HG02588 (cell line): ENCODE measurements around the gene SLC30A3.
"Not testable (repeated sequence)": the region's sequence is repeated elsewhere in the genome, so short reads cannot be mapped to it uniquely, and the experiment has no call there.

ENCODE experiments used
- ATAC-seq: cut with Tn5 transposase; IDR thresholded peaks from one replicate; pipeline ENCODE4 v1.9.1; 2021; ENCODE audit warnings: mild to moderate bottlenecking, moderate library complexity; ENCODE audit not compliant: unreplicated experiment

SLC30A3 gene

DNA sequence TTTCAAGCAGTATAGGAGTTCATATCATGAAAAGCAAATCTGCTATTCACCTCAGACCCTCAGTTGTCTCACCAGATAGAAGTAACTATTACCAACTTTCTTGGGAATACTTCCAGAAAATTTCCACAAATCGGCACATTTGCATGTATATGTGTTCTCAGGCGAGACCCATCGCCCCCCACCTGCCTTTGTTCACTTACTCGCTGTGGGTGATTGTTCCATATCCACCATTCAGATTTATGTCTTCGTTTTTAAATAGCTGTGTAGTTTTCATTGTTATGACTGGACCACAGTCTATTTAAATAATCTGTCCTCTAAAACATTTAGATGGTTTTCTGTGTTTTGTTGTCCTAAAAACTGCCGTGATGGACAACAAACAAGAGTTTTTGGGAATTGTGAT lies 22.6 kb upstream of the SLC30A3 start:
- no peak for ATAC-seq

DNA sequence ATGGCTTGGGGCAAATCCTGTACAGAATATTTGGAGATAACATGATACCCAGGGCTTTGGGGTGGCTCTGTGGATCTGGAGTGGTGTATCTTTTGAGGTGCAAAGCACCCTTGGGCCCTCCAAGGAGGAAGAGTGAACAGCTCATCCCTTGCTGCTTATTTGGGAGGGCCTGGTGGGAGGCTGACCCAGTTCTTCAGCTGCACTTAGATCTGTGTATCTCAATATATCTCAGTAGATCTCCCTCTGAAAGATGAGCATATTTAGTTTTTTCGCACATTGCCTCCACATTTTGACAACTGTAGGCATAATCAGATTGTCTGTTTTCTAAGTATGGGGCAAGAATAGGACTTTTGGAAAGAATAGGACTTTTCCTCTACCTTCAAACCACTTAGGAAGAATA lies 22.1 kb upstream of the SLC30A3 start:
- no peak for ATAC-seq

DNA sequence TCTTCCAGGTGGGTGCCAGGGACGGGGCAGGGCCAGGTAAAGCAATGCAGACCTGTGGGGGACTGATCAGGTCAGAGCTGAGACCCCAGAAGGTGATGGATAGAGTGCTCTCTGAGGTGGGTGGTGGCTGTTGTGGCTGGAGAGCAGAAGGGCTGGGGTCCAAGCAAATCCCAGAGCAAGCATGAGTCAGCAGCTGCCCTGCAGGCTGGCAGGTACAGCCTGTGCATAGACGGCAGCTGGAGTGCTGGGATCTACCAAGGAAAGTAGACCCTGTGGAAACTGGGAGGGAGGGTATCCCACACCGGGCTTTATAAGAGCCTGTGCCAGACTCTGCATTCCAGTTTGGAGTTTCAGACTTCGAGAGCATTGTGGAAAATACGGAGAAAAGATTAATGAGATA lies 20.0 kb upstream of the SLC30A3 start:
- ATAC-seq: no peak

DNA sequence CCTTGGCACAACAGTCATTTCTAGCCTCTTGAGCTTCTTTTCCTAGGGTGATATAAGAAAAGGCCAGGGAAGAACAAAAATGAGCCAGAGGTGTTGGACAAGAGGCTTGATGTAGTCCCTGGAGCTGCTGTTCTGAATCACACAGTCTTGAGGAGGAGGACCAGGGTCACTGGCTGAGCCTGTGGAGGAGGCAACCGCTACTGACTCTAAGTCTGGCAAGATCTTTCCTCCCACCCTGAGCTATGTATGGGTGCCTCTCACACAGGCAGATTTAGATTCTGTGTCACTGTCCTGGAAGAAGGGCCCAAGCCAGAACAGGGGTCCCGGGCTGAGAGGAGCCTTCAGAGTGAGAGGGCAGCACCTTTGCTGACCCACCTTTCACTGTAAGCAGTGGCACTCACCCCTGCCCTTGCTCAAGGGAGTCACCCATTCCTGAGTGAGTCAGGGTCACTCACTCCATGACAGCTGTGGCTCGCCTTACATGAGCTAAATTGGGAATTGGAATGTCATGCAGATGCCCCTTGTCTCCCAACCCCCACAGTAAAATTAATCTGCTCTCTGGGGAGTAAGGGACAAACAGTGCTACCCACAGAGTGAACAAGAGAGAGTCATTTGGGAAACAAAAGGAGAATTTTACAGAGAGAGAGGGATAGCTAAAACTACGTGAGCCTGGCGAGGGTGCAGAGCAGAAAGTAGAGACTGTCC lies 19.2 kb upstream of the SLC30A3 start, which contains the start of gene TRIM54:
TRIM54 (plus strand) TSS at position 575 of the 705 bp plus-strand sequence. CDS start 303 bp downstream, outside the sequence.
- no peak for ATAC-seq

DNA sequence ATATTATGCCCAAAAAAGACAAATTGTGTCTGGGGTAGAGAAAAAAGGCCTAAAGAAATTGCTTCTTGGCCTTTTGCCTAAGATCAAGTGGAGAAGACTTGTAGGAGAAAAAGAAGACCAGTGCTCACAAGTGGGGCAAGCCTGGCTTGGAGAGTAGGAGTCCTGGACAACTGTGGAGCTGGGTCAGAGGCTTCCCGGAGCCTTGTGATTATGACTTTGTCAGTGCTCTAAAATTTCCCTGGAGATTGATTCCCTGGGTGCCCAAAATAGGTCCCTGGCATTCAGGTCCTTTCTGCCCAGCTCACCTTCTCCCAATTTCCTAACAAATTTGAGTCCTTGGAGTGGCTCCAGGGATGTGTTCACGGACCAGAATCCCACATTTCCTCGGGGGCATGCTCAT lies 18.6 kb upstream of the SLC30A3 start:
- ATAC-seq: no peak

DNA sequence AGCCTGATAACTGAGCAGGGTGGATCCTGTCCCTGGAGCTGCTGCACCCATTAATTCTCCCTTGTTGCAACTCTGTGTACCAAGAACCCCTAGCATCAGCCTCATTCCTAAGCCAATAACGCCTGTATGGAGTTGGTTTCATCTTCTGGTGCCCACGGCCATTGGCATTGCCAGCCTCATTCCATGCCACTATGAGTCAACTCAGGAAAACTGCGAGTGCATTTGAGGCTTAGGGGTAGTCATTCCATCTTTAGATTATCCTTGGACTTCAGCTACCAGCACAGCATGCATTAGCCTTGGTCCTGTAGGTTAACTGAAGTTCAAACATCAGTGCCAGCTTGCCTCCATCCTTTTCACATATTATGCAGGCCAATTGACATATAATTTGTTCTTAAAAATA lies 18.0 kb upstream of the SLC30A3 start:
- ATAC-seq: no peak

DNA sequence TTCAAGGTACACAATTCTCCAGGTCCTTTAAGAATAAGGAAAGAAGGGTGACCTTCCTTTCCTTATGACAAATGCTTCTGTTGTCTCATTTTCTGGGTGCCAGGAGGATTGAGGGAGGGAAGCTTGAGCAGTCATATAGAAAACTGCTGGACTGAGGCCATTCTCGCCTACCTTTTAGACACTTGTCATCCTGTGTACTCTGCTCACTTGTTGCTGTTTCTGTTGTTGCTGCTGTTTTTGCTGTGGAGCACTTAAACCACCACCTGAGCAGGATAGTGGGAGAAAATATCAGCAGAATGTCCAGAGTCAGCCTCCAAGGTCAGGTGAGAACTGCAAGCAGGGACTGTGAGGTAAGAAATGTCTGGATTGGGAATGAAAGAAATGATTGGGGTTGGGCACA lies 15.2 kb upstream of the SLC30A3 start:
- ATAC-seq: no peak

DNA sequence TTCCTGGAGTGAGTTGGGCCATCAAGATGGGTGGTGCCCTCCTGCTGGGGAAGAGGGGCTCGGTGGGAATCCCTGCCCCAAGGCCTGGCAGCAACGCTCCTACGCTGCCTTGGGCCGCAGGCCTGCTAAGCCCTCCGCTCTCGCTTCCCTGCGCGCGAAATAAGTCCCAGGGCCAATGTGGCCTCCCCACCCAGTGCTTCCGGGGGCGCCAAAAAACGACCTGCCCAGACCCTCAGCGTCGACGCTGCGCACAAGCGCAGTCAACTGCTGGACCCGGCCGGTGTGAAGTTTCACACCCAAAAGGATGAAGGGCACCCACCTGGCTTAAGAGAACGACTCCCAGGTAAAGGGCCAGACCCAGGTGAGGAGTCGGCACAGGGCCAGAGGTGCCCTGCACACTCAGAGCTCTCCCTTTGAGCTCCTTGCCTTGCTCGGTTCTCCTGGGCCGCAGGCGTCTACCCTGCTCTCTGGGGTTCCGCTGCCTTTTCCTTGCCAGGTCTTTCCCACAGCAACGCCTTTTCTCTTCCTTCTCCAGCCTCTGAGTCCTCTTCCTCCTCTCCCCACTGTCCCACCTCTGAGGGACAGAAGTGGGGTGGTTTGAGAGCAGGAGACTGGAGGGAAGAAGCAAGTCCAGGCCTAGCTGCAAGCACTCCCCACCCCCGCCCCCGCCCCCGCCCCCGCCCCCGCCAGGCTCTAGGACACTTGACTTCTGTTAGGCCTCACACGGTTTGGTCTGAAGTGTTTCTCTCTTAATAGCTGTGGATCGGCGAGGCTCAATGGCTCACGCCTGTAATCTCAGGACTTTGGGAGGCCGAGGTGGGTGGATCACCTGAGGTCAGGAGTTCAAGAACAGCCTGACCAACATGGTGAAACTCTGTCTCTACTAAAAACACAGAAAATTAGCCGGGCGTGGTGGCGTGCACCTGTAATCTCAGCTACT lies 12.6 kb upstream of the SLC30A3 start, which contains the start of gene DNAJC5G:
DNAJC5G (plus strand) TSS at position 223 of the 940 bp plus-strand sequence. CDS start 1,296 bp downstream, outside the sequence.
- no peak for ATAC-seq

DNA sequence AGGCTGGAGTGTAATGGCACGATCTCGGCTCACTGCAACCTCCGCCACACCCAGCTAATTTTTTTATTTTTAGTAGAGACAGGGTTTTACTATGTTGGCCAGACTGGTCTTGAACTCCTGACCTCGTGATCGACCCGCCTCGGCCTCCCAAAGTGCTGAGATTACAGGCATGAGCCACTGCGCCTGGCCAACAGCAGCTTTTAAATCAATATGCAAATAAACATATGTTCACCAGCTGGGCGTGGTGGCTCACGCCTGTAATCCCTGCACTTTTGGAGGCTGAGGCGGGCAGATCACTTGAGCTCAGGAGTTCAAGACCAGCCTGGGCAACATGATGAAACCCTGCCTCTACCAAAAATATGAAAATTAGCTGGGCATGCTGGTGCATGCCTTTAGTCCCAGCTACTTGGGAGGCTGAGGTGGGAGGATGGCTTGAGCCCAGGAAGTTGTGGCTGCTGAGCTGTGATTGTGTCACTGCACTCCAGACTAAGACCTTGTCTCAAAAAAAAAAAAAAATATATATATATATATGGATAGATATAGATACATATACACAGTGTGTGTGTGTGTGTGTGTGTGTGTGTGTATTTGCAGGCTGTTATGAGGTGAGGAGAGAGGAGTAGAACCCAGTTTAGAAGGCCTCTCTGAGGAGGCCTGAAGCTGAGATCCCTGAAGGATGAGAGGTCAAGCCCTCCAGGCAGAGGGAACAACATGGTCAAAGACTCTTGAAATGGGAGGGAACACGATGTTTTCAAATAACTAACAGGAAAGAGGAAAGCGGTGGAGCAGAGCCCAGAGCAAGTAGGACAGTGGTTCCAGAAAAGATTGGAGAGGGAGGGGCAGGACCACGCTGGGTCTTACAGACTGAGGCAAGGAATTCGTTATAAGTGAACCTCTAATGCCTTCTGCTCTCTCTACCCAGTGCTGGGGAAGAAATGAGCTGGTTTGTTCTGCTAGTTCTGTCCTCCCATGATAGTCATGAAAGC lies 10.0 kb upstream of the SLC30A3 start:
- not testable (repeated sequence) for ATAC-seq

DNA sequence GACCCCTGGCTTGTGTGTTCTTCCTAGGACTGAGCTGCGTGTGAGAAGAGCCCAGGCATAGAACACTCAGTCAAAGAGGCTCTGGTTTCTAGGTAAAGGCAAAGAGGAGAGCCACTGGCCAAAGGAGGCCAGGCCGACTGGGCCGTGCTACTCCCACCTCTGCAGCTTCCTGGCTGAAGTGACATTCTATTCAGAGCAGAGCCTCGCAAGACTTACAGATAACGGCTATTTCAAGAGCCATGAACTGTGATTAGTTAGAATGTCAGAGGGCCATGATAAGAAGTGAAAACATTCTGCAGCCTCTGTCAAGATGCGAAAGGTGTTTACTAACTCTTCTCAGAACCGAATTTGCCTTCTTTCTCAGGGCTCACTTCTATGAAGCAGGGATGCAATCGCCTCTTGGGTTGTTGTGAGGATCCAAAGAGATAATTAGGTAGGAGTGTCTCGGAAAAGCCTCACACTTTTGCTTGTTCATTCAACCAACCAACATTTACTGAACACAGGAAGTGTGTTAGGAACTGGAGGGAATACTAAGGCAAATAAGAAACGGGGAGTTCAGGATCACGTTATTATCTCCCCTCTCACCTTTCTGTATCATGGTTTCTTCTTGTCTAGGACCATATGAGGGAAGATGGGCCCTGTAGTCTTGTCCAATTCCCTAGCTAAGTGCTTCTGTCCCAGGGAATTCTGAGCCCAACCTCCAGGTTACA lies 8.9 kb upstream of the SLC30A3 start:
- ATAC-seq: no peak

DNA sequence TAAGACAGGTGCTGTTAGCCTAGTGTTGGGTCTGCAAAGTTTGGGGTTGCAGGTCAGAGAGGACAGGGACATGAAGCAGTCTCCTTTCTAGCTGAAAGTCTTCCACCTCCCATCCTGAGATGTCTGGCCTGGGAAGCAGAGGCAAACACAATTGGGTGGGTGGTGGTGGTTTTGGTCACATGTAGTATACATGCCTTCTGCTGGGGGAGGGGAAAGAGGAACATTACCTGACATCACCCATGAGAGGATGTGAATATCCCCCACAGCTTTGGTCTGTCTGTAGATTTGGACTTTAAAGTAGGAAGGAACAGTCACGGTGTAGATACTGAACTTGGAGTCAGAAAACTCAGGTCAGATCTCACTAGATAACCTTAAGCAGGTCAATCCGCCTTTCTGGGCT lies 7.8 kb upstream of the SLC30A3 start:
- no peak for ATAC-seq

DNA sequence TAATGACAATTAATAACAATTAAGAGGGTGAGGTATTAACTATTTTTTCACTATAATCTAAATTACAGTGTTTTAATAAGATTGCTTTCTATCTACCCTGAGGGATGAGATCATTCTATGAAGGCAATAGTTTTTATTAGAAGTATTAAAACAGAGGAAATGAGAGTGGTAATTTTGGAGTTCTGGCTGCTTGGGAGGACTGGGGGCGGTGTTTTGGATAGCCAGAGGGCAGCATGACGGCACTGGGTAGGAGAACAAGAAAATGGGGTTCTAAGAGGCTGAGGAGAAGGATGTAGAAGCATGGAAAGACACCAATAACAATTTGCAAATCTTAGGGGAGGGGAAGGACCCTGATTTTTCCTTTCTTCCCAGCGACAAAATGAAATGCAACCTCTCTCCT lies 7.3 kb upstream of the SLC30A3 start:
- ATAC-seq: no peak

DNA sequence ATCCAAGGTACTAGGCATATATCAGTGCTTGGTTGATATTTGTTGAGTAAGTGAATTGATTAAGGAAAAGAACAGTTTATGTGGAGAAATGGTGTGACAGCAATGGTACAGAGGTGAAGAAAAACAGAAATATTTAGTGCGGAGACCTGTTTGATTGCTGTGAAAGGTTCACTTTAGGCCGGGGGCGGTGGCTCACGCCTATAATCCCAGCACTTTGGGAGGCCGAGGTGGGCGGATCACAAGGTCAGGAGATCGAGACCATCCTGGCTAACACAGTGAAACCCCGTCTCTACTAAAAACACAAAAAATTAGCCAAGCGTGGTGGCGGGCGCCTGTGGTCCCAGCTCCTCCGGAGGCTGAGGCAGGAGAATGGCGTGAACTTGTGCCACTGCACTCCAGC lies 5.4 kb upstream of the SLC30A3 start:
- not testable (repeated sequence) for ATAC-seq

DNA sequence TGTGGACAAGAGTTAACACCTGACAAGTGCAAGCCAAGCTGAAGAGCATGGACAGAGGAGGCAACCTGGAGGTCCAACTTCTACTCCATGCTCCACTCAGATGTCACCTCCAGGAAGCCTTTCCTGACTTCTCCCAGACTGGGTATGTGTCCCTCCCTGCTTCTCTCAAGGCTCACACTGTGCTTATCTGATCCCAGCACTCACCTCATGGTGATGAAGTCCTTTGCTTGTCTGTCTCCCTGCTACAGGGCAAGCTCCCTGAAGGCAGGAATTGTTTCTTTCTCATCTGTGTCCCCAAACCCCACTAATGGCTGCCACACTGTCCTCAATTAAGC lies 2.7 kb upstream of the SLC30A3 start:
- no peak for ATAC-seq

DNA sequence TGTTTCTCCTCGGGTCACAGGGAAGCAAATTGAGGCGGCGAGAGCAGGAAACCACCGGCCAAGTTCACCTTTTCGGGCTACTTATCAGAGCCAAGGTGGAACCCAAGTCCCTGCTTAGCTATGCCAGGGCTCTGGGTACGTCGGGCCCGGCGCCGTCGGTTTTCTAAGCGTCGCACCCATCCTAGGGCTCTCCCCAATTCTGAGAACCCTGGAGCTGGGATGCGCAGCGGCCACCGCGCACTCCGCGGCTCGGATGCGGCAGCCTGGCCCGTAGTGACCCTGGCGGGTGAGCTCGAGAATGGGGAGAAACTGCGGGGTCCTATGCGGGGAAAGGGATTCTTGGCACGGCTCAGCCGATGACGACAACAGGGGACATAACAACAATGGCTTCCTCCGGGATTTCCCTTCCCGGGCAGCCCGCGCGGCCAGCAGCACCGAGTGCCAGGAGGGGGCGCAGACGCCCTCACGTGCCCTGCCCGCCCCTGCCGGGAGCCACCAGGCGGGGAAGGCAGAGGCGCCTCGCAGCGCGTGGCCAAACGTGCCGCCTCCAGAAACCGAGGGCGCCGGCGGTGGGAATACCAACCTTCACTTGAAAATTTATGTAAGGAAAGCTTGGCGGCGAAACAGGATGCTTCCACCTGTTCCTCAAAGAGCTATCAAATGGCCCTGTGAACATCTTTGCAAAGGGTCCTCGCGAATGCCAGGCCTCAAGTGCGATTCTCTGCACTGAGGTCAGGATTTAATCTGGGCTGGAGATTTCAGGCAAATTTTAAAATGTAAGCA lies 2.1 kb upstream of the SLC30A3 start:
- no peak for ATAC-seq

DNA sequence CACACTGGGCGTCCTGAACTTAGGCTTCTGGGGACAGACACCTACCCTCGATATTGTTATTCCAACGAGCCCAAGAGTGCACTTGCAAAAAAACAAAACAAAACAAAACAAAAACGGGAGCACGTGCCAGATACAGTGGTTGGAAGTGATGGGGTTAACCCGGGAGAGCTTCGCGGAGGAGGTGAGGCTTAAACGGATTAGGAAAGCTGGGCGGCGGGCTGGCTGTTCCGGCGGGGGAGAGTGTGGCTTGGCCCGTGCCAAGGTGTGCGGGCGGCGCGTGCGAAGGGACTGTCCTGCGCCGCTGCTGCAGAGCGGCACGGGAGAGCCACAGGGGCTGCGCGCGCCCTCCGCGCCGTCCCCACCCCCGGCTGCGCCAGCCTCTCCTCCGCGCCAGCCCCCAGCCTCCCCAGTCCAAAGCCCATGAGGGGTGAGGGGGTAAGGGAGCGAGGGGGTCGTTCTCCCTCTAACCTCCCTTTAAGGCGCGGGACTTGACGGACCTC lies 1.5 kb upstream of the SLC30A3 start:
- ATAC-seq: no peak

DNA sequence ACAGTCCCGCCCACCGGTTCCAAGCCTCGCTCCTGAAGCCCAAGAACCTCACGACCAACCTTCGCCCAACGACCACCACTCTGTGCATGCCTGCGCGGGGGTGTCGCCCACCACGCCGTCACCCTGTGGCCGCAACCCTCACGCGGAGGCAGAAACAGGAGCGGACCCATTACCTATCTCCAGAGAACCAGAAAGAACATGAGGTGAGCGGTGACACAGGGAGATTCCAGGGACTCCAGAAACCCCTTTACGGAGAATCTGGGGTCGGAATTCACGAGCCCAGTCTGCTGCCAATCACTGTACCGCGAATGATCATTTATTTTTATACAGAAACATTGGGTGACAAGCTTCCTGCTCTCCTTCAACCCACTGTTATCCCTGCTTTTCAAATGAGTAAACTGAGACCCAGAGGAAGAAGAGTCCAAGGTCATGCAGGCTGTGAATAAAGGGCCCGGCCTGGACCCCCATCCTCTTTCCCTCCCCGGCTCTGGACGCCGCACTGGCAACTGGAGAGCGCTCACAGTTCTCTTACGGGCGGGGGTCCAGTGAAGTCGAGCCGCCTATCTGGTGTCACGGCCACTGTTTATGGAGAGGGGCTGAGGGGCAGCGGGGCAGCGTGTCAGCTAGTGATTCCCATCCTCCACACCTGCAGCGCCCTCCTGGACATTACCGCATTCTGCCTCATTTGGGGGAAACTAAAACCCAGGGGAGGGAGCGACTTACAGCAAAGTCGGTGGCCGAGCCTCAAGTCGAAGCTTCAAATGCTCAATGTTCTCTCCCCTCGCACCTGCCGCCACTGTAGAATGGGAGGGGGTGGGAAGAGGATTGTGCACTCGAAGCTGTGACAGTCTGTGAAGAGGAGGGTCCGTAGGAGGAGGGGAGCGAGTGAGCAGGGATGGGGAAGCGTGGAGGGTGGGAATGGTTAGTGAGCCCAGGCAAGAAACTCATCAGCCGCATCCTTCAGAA lies 723 bp upstream of the SLC30A3 start:
- ATAC-seq: no peak

DNA sequence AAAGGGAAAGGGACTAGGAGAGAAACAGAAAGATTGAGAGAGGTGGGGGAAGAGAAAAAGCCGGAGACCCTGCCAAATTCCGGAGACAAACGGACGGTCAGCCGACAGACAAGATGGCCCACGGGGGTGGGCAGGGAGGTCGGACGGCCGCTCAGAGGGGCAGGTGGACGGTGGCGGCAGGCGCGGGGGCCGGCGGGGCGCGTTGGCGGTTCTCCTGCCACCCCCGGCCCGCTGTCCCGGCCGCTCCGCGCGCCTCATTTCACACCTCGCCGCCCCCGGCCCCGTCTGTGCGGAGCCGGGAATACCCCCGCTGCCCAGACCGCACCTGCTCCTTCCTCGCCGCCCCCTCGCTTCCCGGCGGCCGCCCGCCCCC lies 935 bp downstream of the SLC30A3 start:
- no peak for ATAC-seq
